Naive thymus-derived CD8-positive, alpha-beta T cell (primary cell): ENCODE measurements around the gene MDGA2. TPM values are rescaled to one million over a fixed set of nuclear protein-coding genes. Genes with fewer than 3 reads are reported as not detected.

Experiments used
- ATAC-seq, 2 donors: fragments of 150-1000 bp; cut with Tn5 transposase in 1 of 2; sonication (Bioruptor Pico), chemical (Tn5 transposase) in 1 of 2; 1 replicate in 1 of 2; 2 replicates in 1 of 2; pipeline ENCODE4 v1.10.0; 2021; ENCODE audit warnings: mild to moderate bottlenecking in 2 of 2, moderate library complexity in 2 of 2
- POLR2A ChIA-PET: fragments of 350-600 bp; sonication (Branson Sonifier 250); formaldehyde crosslinking; loops from one replicate; lab custom pipeline; 2021; ENCODE audit warnings: antibody characterized with exemption; lab: Charles Lee
- DNase-seq, 10 donors: peaks; one replicate each; pipeline versions ENCODE4 v3.0.0 to v3.0.0-alpha.2; 2020 to 2022
- H3K27ac Mint-ChIP-seq, 10 donors: one replicate each; pipeline ENCODE4 v1.8.0; 2020 to 2022; ENCODE audit warnings: mild to moderate bottlenecking in 10 of 10, mixed read lengths in 10 of 10, moderate library complexity in 4 of 10, inconsistent platforms in 1 of 10
- H3K27me3 Mint-ChIP-seq, 5 donors: one replicate each; pipeline ENCODE4 v1.8.0; 2021 to 2022; ENCODE audit warnings: mixed read lengths in 5 of 5
- H3K36me3 Mint-ChIP-seq, 3 donors: one replicate each; pipeline ENCODE4 v1.8.0; 2020 to 2022; ENCODE audit warnings: mixed read lengths in 3 of 3, mild to moderate bottlenecking in 2 of 3, inconsistent platforms in 1 of 3
- H3K4me1 Mint-ChIP-seq, 4 donors: one replicate each; pipeline ENCODE4 v1.8.0; 2021 to 2022; ENCODE audit warnings: mixed read lengths in 4 of 4
- H3K4me3 Mint-ChIP-seq, 10 donors: one replicate each; pipeline ENCODE4 v1.8.0; 2020 to 2022; ENCODE audit warnings: mild to moderate bottlenecking in 10 of 10, mixed read lengths in 10 of 10, moderate library complexity in 6 of 10, inconsistent platforms in 1 of 10
- H3K9me3 Mint-ChIP-seq, 9 donors: one replicate each; pipeline ENCODE4 v1.8.0; 2020 to 2022; ENCODE audit warnings: mixed read lengths in 9 of 9, mild to moderate bottlenecking in 3 of 9, inconsistent platforms in 1 of 9, moderate library complexity in 1 of 9
- polyA plus RNA-seq, 3 donors: library from polyadenylated mRNA; unstranded; fragments of 300-500 nt; fragmentation: Illumina TruSeq; gene quantifications; one replicate each; pipeline ENCODE4 v1.2.3, GENCODE V29; 2021
- total RNA-seq, 8 experiments: library from RNA in 2 of 8; stranded (reverse) in 2 of 8; gene quantifications; one replicate each; pipeline ENCODE4 v1.2.3 and lab custom pipeline; 2021 to 2026

The MDGA2 gene
- total and polyA plus RNA-seq, 5 experiments from 2014 or later, result not detected

DNA sequence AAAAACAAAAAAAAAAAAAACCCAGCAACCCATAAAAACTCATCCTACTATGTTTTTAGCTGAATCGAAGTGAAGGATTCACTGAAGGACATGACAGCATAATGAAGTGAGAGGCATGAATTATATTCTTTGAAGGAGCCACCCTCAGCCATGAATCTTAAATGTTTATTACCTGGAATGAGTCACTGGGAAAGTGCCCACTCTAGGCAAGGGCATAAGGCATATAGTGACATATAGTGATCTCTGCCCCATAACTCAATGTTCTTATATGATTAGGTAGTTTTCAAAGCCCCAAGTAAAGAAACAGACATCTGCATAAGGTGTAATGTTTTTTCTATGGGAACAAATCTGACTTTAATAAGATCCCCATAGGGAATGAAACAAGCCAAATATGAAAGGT is 79.9 kb downstream of the MDGA2 start:
- Mint-ChIP-seq H3K4me1 (no peaks in the 10 kb centered on the region), H3K9me3 (peaks cover 0 to 16% (median 7%) of the 10 kb centered on the region in 9 donors), H3K36me3 (no peaks in the 10 kb centered on the region), H3K27ac (no peak overlapping the region), H3K4me3 (no peak overlapping the region), H3K27me3 (no peaks in the 10 kb centered on the region)
- ATAC-seq (no peak), DNase-seq (no peak)
- POLR2A ChIA-PET, result no interaction called here

GRCh38 chr14:47590767-47591495 is 84.5 kb downstream of the MDGA2 start:
- DNase-seq, result no peak
- Mint-ChIP-seq H3K36me3 (no peaks in the 10 kb centered on the region), H3K27ac (no peak overlapping the region), H3K4me3 (no peak overlapping the region), H3K27me3 (no peaks in the 10 kb centered on the region), H3K4me1 (no peaks in the 10 kb centered on the region), H3K9me3 (peaks cover 0 to 25% (median 10%) of the 10 kb centered on the region in 9 donors)
- POLR2A ChIA-PET, result no interaction called here
- ATAC-seq, result no peak

DNA sequence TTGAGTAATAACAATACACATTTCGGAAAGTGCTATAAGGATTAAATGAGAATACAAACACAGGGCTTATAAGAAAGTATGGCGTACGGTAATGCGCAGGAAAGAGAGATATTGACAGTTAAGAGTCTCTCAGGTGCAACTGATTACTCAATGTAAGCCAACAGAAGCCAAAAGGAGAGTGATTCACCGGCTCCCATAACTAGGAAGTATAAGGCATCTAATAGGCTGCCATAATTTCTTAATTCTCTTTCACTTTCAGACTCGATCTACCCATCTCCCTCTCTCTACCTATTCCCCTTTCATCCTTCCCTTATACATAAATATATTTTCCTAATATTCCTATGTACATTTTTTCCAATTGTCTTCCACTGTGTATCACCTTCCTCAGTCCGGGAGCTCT is 90.0 kb downstream of the MDGA2 start:
- Mint-ChIP-seq H3K36me3 (no peaks in the 10 kb centered on the region), H3K27me3 (no peaks in the 10 kb centered on the region), H3K27ac (no peak overlapping the region), H3K9me3 (peaks cover 0 to 25% (median 3%) of the 10 kb centered on the region in 9 donors), H3K4me1 (no peaks in the 10 kb centered on the region), H3K4me3 (no peak overlapping the region)
- ATAC-seq (no peak), DNase-seq (no peak)
- POLR2A ChIA-PET, result no interaction called here

- ATAC-seq, result no peak
- POLR2A ChIA-PET, result no interaction called here
- Mint-ChIP-seq H3K27ac (no peak overlapping the region), H3K9me3 (peaks cover 2 to 42% (median 9%) of the 10 kb centered on the region in 9 donors), H3K36me3 (no peaks in the 10 kb centered on the region), H3K4me3 (no peak overlapping the region), H3K4me1 (no peaks in the 10 kb centered on the region), H3K27me3 (no peaks in the 10 kb centered on the region)
- no peak for DNase-seq
Observed at GRCh38 chr14:47567273-47567672, 108.1 kb downstream of the MDGA2 start.

GRCh38 chr14:47557894-47558293 is 117.5 kb downstream of the MDGA2 start:
- H3K27me3 Mint-ChIP-seq, result no peaks in the 10 kb centered on the region

DNA sequence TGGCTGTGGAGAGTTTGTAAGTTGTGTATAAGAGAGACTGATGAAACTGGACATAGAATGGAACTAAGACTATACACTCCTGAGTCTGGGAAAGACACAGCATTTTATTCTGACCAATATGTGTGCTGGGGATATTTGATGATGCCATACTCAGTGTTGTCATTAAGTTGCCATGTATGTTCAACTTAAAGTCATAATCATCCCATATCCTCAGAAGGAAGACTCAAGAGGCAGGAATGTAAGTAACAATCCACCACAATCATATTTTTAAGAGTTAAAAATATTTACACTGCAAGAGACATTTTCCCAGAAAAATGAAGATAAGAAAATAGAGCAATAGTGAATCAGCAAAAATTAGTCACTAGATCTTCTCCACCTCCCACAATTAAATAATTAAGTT is 120.1 kb downstream of the MDGA2 start:
- H3K36me3 Mint-ChIP-seq, result no peaks in the 10 kb centered on the region
- H3K9me3 Mint-ChIP-seq, result peaks cover 0 to 9% (median 2%) of the 10 kb centered on the region in 9 donors
- H3K27me3 Mint-ChIP-seq, result no peaks in the 10 kb centered on the region
- POLR2A ChIA-PET, result no interaction called here
- no peaks in the 10 kb centered on the region for H3K4me1 Mint-ChIP-seq
- ATAC-seq (no peak), DNase-seq (no peak)
- H3K4me3 Mint-ChIP-seq, result no peak overlapping the region
- no peak overlapping the region for H3K27ac Mint-ChIP-seq

More at GRCh38 chr14:47557894-47558293, 117.5 kb downstream of the MDGA2 start:
- Mint-ChIP-seq H3K36me3 (no peaks in the 10 kb centered on the region), H3K9me3 (peaks cover 2 to 24% (median 7%) of the 10 kb centered on the region in 9 donors), H3K4me1 (no peaks in the 10 kb centered on the region), H3K4me3 (no peak overlapping the region), H3K27ac (no peak overlapping the region)
- DNase-seq (no peak), ATAC-seq (no peak)
- POLR2A ChIA-PET, result no interaction called here

- Mint-ChIP-seq H3K27me3 (no peaks in the 10 kb centered on the region), H3K9me3 (peaks cover 0 to 5% (median 2%) of the 10 kb centered on the region in 9 donors), H3K36me3 (no peaks in the 10 kb centered on the region), H3K27ac (no peak overlapping the region), H3K4me1 (no peaks in the 10 kb centered on the region), H3K4me3 (no peak overlapping the region)
- no peak for DNase-seq
- no peak for ATAC-seq
- POLR2A ChIA-PET, result no interaction called here
Observed at GRCh38 chr14:47549886-47550285, 125.5 kb downstream of the MDGA2 start.

GRCh38 chr14:47543459-47543858 is 131.9 kb downstream of the MDGA2 start:
- H3K27ac Mint-ChIP-seq, result no peak overlapping the region
- ATAC-seq (no peak), DNase-seq (no peak)
- no peaks in the 10 kb centered on the region for H3K4me1 Mint-ChIP-seq
- H3K9me3 Mint-ChIP-seq, result peaks cover 0 to 3% (median 0%) of the 10 kb centered on the region in 9 donors
- POLR2A ChIA-PET, result no interaction called here
- H3K4me3 Mint-ChIP-seq, result no peak overlapping the region
- H3K27me3 Mint-ChIP-seq, result no peaks in the 10 kb centered on the region
- H3K36me3 Mint-ChIP-seq, result no peaks in the 10 kb centered on the region

DNA sequence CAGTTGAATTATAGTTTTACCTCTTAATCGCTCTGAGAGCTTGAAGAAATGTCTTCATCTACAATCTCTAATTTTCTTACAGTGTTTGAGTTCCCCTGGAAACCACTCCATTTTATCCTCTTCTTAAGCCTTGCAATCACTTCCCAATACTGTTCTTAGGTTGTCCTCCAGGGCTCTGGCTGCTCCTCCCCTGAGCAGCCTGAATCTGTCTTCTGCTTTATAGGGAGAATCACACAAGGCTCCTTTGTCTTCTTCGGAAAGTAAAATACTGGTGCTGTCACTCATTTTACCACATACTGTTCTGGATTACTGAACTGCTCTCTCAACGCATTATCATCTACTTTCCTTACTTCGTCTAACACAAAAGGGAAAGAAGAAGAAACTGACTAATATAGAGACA is 133.7 kb downstream of the MDGA2 start:
- H3K4me1 Mint-ChIP-seq, result no peaks in the 10 kb centered on the region
- peaks cover 0 to 4% (median 0%) of the 10 kb centered on the region in 9 donors for H3K9me3 Mint-ChIP-seq
- no peak overlapping the region for H3K27ac Mint-ChIP-seq
- DNase-seq, result no peak
- ATAC-seq, result no peak
- POLR2A ChIA-PET, result no interaction called here
- no peaks in the 10 kb centered on the region for H3K36me3 Mint-ChIP-seq
- no peaks in the 10 kb centered on the region for H3K27me3 Mint-ChIP-seq
- H3K4me3 Mint-ChIP-seq, result no peak overlapping the region

DNA sequence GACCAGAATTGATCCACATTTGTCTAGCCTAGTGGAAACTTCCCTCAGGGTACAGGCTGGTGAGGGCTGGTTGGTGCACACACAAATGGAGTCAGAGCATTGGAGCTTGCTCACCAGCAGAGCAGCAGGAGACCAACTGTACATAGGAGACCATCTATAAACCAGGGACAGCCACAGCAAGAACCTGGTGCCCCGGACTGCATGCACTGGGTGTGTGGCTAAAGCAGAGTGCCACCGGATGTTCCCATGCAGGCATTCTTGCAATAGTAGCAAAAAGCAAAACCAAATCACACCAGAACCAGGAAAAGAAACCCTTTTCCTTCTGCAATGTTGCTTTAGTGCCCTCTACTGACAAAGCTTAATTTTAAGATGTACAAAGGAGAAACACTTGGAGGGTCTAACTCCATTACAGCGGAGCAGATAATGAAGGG is 136.4 kb downstream of the MDGA2 start:
- POLR2A ChIA-PET, result no interaction called here
- DNase-seq, result no peak
- H3K27me3 Mint-ChIP-seq, result no peaks in the 10 kb centered on the region
- H3K9me3 Mint-ChIP-seq, result peaks cover 0 to 17% (median 3%) of the 10 kb centered on the region in 9 donors
- H3K27ac Mint-ChIP-seq, result no peak overlapping the region
- no peak for ATAC-seq
- H3K36me3 Mint-ChIP-seq, result no peaks in the 10 kb centered on the region
- H3K4me3 Mint-ChIP-seq, result no peak overlapping the region
- H3K4me1 Mint-ChIP-seq, result no peaks in the 10 kb centered on the region

GRCh38 chr14:47536341-47536740 is 139.1 kb downstream of the MDGA2 start:
- H3K4me1 Mint-ChIP-seq, result no peaks in the 10 kb centered on the region
- no peak overlapping the region for H3K27ac Mint-ChIP-seq
- POLR2A ChIA-PET, result no interaction called here
- no peaks in the 10 kb centered on the region for H3K27me3 Mint-ChIP-seq
- ATAC-seq (no peak), DNase-seq (no peak)
- H3K36me3 Mint-ChIP-seq, result no peaks in the 10 kb centered on the region
- peaks cover 0 to 17% (median 6%) of the 10 kb centered on the region in 9 donors for H3K9me3 Mint-ChIP-seq
- H3K4me3 Mint-ChIP-seq, result no peak overlapping the region

- peaks cover 0 to 24% (median 15%) of the 10 kb centered on the region in 9 donors for H3K9me3 Mint-ChIP-seq
- DNase-seq (no peak), ATAC-seq (no peak)
- no peaks in the 10 kb centered on the region for H3K27me3 Mint-ChIP-seq
- no peaks in the 10 kb centered on the region for H3K4me1 Mint-ChIP-seq
- no peak overlapping the region for H3K27ac Mint-ChIP-seq
- no peak overlapping the region for H3K4me3 Mint-ChIP-seq
- no peaks in the 10 kb centered on the region for H3K36me3 Mint-ChIP-seq
- POLR2A ChIA-PET, result no interaction called here
Observed at GRCh38 chr14:47526591-47527244, 148.7 kb downstream of the MDGA2 start.

DNA sequence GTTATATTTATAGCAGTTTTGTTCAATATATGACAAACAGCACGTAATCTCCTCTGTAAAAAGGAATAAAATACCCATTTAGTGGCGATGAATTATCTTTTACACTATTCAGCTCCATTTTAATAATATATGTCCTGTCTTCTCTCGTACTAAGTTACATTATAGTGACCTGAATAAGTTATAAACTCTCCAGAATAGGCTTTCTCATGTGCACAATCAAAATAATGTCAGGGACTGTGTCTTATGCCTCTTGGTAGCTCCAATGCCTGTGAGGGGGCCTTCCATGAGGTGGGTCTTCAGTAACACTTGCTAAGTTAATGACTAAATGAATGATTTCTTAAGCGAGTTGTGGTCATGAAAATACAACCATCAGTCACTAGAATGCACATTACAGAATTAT is 150.9 kb downstream of the MDGA2 start:
- POLR2A ChIA-PET, result no interaction called here
- H3K27ac Mint-ChIP-seq, result no peak overlapping the region
- no peaks in the 10 kb centered on the region for H3K27me3 Mint-ChIP-seq
- no peak for DNase-seq
- ATAC-seq, result no peak
- peaks cover 0 to 15% (median 8%) of the 10 kb centered on the region in 9 donors for H3K9me3 Mint-ChIP-seq
- no peaks in the 10 kb centered on the region for H3K36me3 Mint-ChIP-seq
- H3K4me3 Mint-ChIP-seq, result no peak overlapping the region
- no peaks in the 10 kb centered on the region for H3K4me1 Mint-ChIP-seq
